K562 (cell line): ENCODE measurements around the gene SLC5A3. TPM values are rescaled to one million over a fixed set of nuclear protein-coding genes. Genes with fewer than 3 reads are reported as not detected.

Source experiments
- ATAC-seq: fragments of 200-7000 bp; cut with Tn5 transposase; 3 replicates; pipeline ENCODE4 v1.9.1; 2020; ENCODE audit warnings: moderate library complexity
- BruUV-seq: library from RNA; stranded (reverse); fragments of 400-500 nt; replicated peaks from 2 replicates; lab custom pipeline; 2021; lab: Mats Ljungman, UMichigan
- CTCF ChIA-PET: fragments of 300-600 bp; formaldehyde crosslinking; extraction: SDS; loops from one replicate; lab custom pipeline; 2021; ENCODE audit warnings: low intra/inter-chr PET ratio; lab: Yijun Ruan, JAX
- POLR2A ChIA-PET: fragments of 300-600, 350-650 bp; sonication (Branson Sonifier 250); formaldehyde crosslinking; extraction: SDS; loops from one replicate; lab custom pipeline; 2021; ENCODE audit warnings: antibody characterized with exemption, inconsistent platforms; lab: Yijun Ruan, JAX
- DNase-seq, 4 experiments: peaks; one replicate each; pipeline versions ENCODE4 v3.0.0 to v3.0.0-alpha.2; 2011 to 2018; ENCODE audit warnings: low spot score in 3 of 4, mixed read lengths in 3 of 4; ENCODE audit errors: extremely low read depth in 1 of 4
- FAIRE-seq: peaks from 2 replicates; lab custom pipeline; 2011; peaks lifted over from hg19 to GRCh38; lab: Jason Lieb, UNC
- H2AFZ ChIP-seq: 2 replicates; pipeline ENCODE4 v1.6.0; 2011; ENCODE audit warnings: low read depth, low read length, control low read depth, inconsistent platforms
- H3K27ac ChIP-seq: fragments of 200-600 bp; 3 replicates; pipeline ENCODE4 v1.8.0; 2011; ENCODE audit warnings: low read depth, mild to moderate bottlenecking, control low read depth, inconsistent platforms, low read length, moderate library complexity, mixed read lengths; ENCODE audit errors: extremely low read depth
- H3K27me3 ChIP-seq, 2 experiments: fragments of 300-600 bp in 1 of 2; 2 replicates in 1 of 2; 3 replicates in 1 of 2; pipeline versions ENCODE4 v1.6.0 to v1.8.0; 2011; ENCODE audit warnings: inconsistent platforms in 2 of 2, low read length in 2 of 2, mild to moderate bottlenecking in 1 of 2, mixed read lengths in 1 of 2, moderate library complexity in 1 of 2; ENCODE audit not compliant: control insufficient read depth in 2 of 2, insufficient read depth in 2 of 2
- H3K36me3 ChIP-seq: fragments of 300-600 bp; 3 replicates; pipeline ENCODE4 v1.8.0; 2011; ENCODE audit warnings: mild to moderate bottlenecking, low read length, inconsistent platforms; ENCODE audit not compliant: control insufficient read depth, insufficient read depth
- H3K4me1 ChIP-seq, 2 experiments: fragments of 200-600 bp in 1 of 2; replicated peaks in 1 of 2; 2 replicates in 1 of 2; 3 replicates in 1 of 2; pipeline versions ENCODE4 v1.5.1 to v1.8.0; 2011; ENCODE audit warnings: inconsistent platforms in 2 of 2, low read length in 2 of 2, mild to moderate bottlenecking in 1 of 2, mixed read lengths in 1 of 2, moderate library complexity in 1 of 2; ENCODE audit not compliant: control insufficient read depth in 2 of 2, insufficient read depth in 2 of 2
- H3K4me2 ChIP-seq: 2 replicates; pipeline ENCODE4 v1.6.1; 2011; ENCODE audit warnings: low read length, control low read depth, inconsistent platforms, mixed read lengths; ENCODE audit not compliant: insufficient read depth
- H3K4me3 ChIP-seq: fragments of 200-600 bp; sonication (generic), shearing (Covaris generic); 2 replicates; pipeline ENCODE4 v1.5.1; 2016; ENCODE audit warnings: control low read depth, inconsistent platforms
- H3K79me2 ChIP-seq: fragments of 200-600 bp; 3 replicates; pipeline ENCODE4 v1.8.0; 2011; ENCODE audit warnings: low read length, inconsistent platforms; ENCODE audit not compliant: control insufficient read depth, insufficient read depth
- H3K9ac ChIP-seq, 2 experiments: 2 replicates each; pipeline versions ENCODE4 v1.6.0 to v1.6.1; 2011; ENCODE audit warnings: low read depth in 2 of 2, low read length in 2 of 2, control low read depth in 1 of 2, inconsistent platforms in 1 of 2, mild to moderate bottlenecking in 1 of 2, mixed read lengths in 1 of 2; ENCODE audit not compliant: insufficient read depth in 1 of 2
- H3K9me1 ChIP-seq: one replicate; pipeline ENCODE4 v1.6.0; 2011; ENCODE audit warnings: inconsistent platforms, mild to moderate bottlenecking, low read length, moderate library complexity; ENCODE audit not compliant: control insufficient read depth, insufficient read depth
- H3K9me3 ChIP-seq: replicated peaks from 2 replicates; pipeline ENCODE4 v1.5.1; 2011; ENCODE audit warnings: low read depth, low read length, inconsistent platforms; ENCODE audit not compliant: control insufficient read depth, insufficient read depth
- H4K20me1 ChIP-seq: replicated peaks from 2 replicates; pipeline ENCODE4 v1.6.1; 2011; ENCODE audit warnings: low read length, inconsistent platforms, mixed read lengths; ENCODE audit not compliant: control insufficient read depth, insufficient read depth
- ASH1L ChIP-seq: fragments of 450-650 bp; IDR thresholded peaks from 2 replicates; pipeline ENCODE4 v1.6.1; 2018; ENCODE audit warnings: borderline replicate concordance, mild to moderate bottlenecking, low read depth; ENCODE audit not compliant: partially characterized antibody
- ATF1 ChIP-seq, 2 experiments: fragments of 450-650 bp in 1 of 2; IDR thresholded peaks; 2 replicates each; pipeline ENCODE4 v1.6.1; 2016; ENCODE audit warnings: missing compliant biosample characterization in 1 of 2, missing genetic modification characterization in 1 of 2
- CREB1 ChIP-seq, 2 experiments: sonication (generic) in 1 of 2; formaldehyde crosslinking in 1 of 2; IDR thresholded peaks; 2 replicates each; pipeline versions ENCODE4 v1.6.1 to v1.8.0; 2012 to 2022; ENCODE audit warnings: inconsistent platforms in 1 of 2, mild to moderate bottlenecking in 1 of 2, missing genetic modification reagents in 1 of 2, moderate library complexity in 1 of 2
- DIDO1 ChIP-seq: fragments of 450-650 bp; IDR thresholded peaks from 2 replicates; pipeline ENCODE4 v1.6.1; 2016; ENCODE audit warnings: low read depth, missing biosample characterization, missing genetic modification characterization
- FOS ChIP-seq: IDR thresholded peaks from 3 replicates; pipeline ENCODE4 v1.6.1; 2011; ENCODE audit not compliant: insufficient read length; ENCODE audit errors: extremely low read depth
- ILF3 ChIP-seq: fragments of 450-650 bp; IDR thresholded peaks from 2 replicates; pipeline ENCODE4 v1.6.1; 2018; ENCODE audit warnings: antibody characterized with exemption, mild to moderate bottlenecking, moderate library complexity, borderline replicate concordance
- LEF1 ChIP-seq: fragments of 450-650 bp; IDR thresholded peaks from 2 replicates; pipeline ENCODE4 v1.6.1; 2016; ENCODE audit warnings: mild to moderate bottlenecking
- MBD1 ChIP-seq: fragments of 250-450 bp; sonication (Bioruptor Pico); IDR thresholded peaks from 2 replicates; pipeline ENCODE4 v1.8.0; 2022; ENCODE audit warnings: inconsistent platforms
- MXI1 ChIP-seq: IDR thresholded peaks from 2 replicates; pipeline ENCODE4 v1.6.1; 2011; ENCODE audit warnings: low read depth, mild to moderate bottlenecking, improper control_type of control experiment, low read length
- NBN ChIP-seq: fragments of 450-650 bp; IDR thresholded peaks from 2 replicates; pipeline ENCODE4 v1.6.1; 2016; ENCODE audit warnings: low read depth, mild to moderate bottlenecking
- NCOA6 ChIP-seq: fragments of 450-650 bp; IDR thresholded peaks from 2 replicates; pipeline ENCODE4 v1.6.1; 2017; ENCODE audit warnings: mild to moderate bottlenecking
- NR2C1 ChIP-seq, 2 experiments: fragments of 450-650 bp; IDR thresholded peaks; 2 replicates each; pipeline ENCODE4 v1.6.1; 2017; ENCODE audit warnings: mild to moderate bottlenecking in 2 of 2, antibody characterized with exemption in 1 of 2, inconsistent platforms in 1 of 2, missing compliant biosample characterization in 1 of 2, missing genetic modification characterization in 1 of 2
- NR2F6 ChIP-seq: fragments of 450-650 bp; formaldehyde crosslinking; IDR thresholded peaks from 2 replicates; pipeline ENCODE4 v1.4.0; 2020; ENCODE audit warnings: mild to moderate bottlenecking
- RFX5 ChIP-seq: IDR thresholded peaks from 2 replicates; pipeline ENCODE4 v1.6.1; 2011; ENCODE audit warnings: low read depth, mild to moderate bottlenecking, improper control_type of control experiment, low read length
- ZNF449 ChIP-seq: fragments of 250-450 bp; sonication (Bioruptor Pico); IDR thresholded peaks from 2 replicates; pipeline ENCODE4 v1.8.0; 2022; ENCODE audit warnings: moderate library complexity, mild to moderate bottlenecking, inconsistent platforms
- ZNF76 ChIP-seq: fragments of 250-450 bp; sonication (Bioruptor Pico); IDR thresholded peaks from 2 replicates; pipeline ENCODE4 v1.4.0; 2020; ENCODE audit warnings: mild to moderate bottlenecking, moderate library complexity, borderline replicate concordance
- WGBS: fragments of 100-300 bp; shearing (Covaris generic); methylation state at CpG from one replicate; pipeline ENCODE4 v1.1.6; 2016; ENCODE audit warnings: low coverage, mixed read lengths; ENCODE audit not compliant: insufficient coverage; ENCODE audit errors: missing lambda C conversion rate; 5-methylcytosine and 5-hydroxymethylcytosine counted together
- in situ Hi-C: fragments of 300-500 bp; cut with MboI; formaldehyde crosslinking; loops from 4 replicates; pipeline ENCODE4 v1.15.0; 2018; ENCODE audit warnings: inconsistent platforms, mixed read lengths
- intact Hi-C: fragments of 100-400 bp; cut with micrococcal nuclease; formaldehyde crosslinking; loops from 2 replicates; pipeline ENCODE4 v1.14.2; 2022
- polyA plus RNA-seq, 8 experiments: library from polyadenylated mRNA; depleted of rRNA in 4 of 8; stranded (reverse) in 5 of 8; unstranded in 3 of 8; fragments of >200 nt; fragmentation: Nextera tagmentation in 2 of 8; fragmentation: Illumina TruSeq in 1 of 8; extraction: Ambion mirVana in 2 of 8; extraction: Trizol in 1 of 8; gene quantifications; 2 replicates each; pipeline versions ENCODE4 v1.2.1 to v1.2.3, GENCODE V29; 2011 to 2014; ENCODE audit warnings: inconsistent platforms in 1 of 8, missing spikeins in 1 of 8
- total RNA-seq, 7 experiments: library from RNA; depleted of rRNA in 6 of 7; stranded (reverse); fragments of >200 nt in 6 of 7; fragmentation: Illumina TruSeq in 2 of 7; extraction: Trizol in 2 of 7; gene quantifications; 2 replicates each; pipeline versions ENCODE4 v1.2.1 to v1.2.3, GENCODE V29; 2011 to 2021; ENCODE audit warnings: low replicate concordance in 1 of 7

SLC5A3 gene
- total and polyA plus RNA-seq, 9 of the 15 experiments (the other 6 are each of a cell fraction or from before 2014, with no cell fraction given) = 2.9 to 20.6 (median 9.0) TPM

GRCh38 chr21:34029743-34030528, 43.4 kb upstream of the SLC5A3 start (continued):
- no peak for TF ChIP-seq ZNF449
- no peak for TF ChIP-seq ILF3
- TF ChIP-seq NR2F6 = no peak
- TF ChIP-seq ASH1L = no peak
- no peak for TF ChIP-seq NCOA6
- TF ChIP-seq NBN = peak; percentile 65; the same call in 1 of the 2 replicates
- peak; percentile 84 for TF ChIP-seq FOS

- H2AFZ ChIP-seq = peak overlapping the region; percentile 94
- in situ Hi-C loops = no loop called here
- H3K9me3 ChIP-seq = no peaks in the 10 kb centered on the region
- H3K36me3 ChIP-seq = no peaks in the 10 kb centered on the region
- H3K9me1 ChIP-seq = no peaks in the 10 kb centered on the region
- H3K27ac ChIP-seq = peak overlapping the region; percentile 28; the same call in 1 of the 3 replicates
- BruUV-seq = no TSS peak
- H3K4me3 ChIP-seq = no peak overlapping the region
- DNase-seq (peak in 2 of 4 experiments; percentile 27 to 48), ATAC-seq (peak; percentile 40), FAIRE-seq (peak; percentile 40)
- POLR2A ChIA-PET = interaction anchor here (1.1 to 2.1 kb wide), 2 partner anchors 8 to 30 kb away, joined by 4 to 5 read pairs; no protein-coding TSS in a partner anchor
- no peaks in the 10 kb centered on the region for H3K79me2 ChIP-seq
- peak overlapping the region; percentile 10 to 19; a peak in 1 of 4 replicates for H3K9ac ChIP-seq
- H3K27me3 ChIP-seq = peaks cover 0 to 16% of the 10 kb centered on the region in 2 experiments; a peak in 3 of 5 replicates
- 37% methylated on average over 11 of the region's 11 CpGs for WGBS
- intact Hi-C loops = loop anchor here (5.0 kb wide), 2 partner anchors 55 to 100 kb away; no protein-coding TSS in a partner anchor
- H4K20me1 ChIP-seq = no peaks in the 10 kb centered on the region
- CTCF ChIA-PET = no interaction called here
- peaks cover 0 to 14% of the 10 kb centered on the region in 2 experiments; a peak in 2 of 5 replicates for H3K4me1 ChIP-seq
- H3K4me2 ChIP-seq = peak overlapping the region; percentile 57
- TF ChIP-seq DIDO1 (tag) (peak; percentile 60; the same call in 1 of the 2 replicates), NR2C1 (IDR thresholded peaks at IDR 0.05) (peak; percentile 85), NR2C1 (tag; IDR thresholded peaks at IDR 0.05) (peak; percentile 90), ZNF76 (CRISPR knock-in tag) (0 out of 2 replicates have a peak, but pooled peaks have one; percentile 32), MXI1 (no peak), ATF1 (CRISPR knock-in tag; IDR thresholded peaks at IDR 0.05) (no peak), ATF1 (tag; IDR thresholded peaks at IDR 0.05) (peak; percentile 68), CREB1 (IDR thresholded peaks at IDR 0.05) (peak; percentile 64; the same call in 1 of the 2 replicates), CREB1 (CRISPR knock-in tag; IDR thresholded peaks at IDR 0.05) (no peak; the same call in 1 of the 2 replicates), MBD1 (CRISPR knock-in tag) (0 out of 2 replicates have a peak, but pooled peaks have one; percentile 16), RFX5 (no peak), LEF1 (no peak)
Observed at GRCh38 chr21:34031835-34032370, 41.5 kb upstream of the SLC5A3 start.
